Caco-2 (cell line): Measurements from ENCODE around the gene SYTL1. TPM values are rescaled to one million over a fixed set of nuclear protein-coding genes. Genes with fewer than 3 reads are reported as not detected.

Source experiments
- BruUV-seq: library from RNA; stranded (reverse); fragments of 400-500 nt; replicated peaks from 2 replicates; lab custom pipeline; 2021; lab: Mats Ljungman, UMichigan
- CTCF ChIA-PET: fragments of 300-600 bp; sonication (Branson Sonifier 250); formaldehyde crosslinking; loops from one replicate; lab custom pipeline; 2022; ENCODE audit warnings: antibody characterized with exemption; lab: Charles Lee
- POLR2A ChIA-PET: fragments of 300-600 bp; sonication (Branson Sonifier 250); formaldehyde crosslinking; loops from one replicate; lab custom pipeline; 2022; ENCODE audit warnings: antibody characterized with exemption; lab: Charles Lee
- DNase-seq, 2 experiments: peaks; one replicate each; pipeline versions ENCODE4 v3.0.0 to v3.0.0-alpha.2; 2020 to 2022
- H3K27me3 ChIP-seq: replicated peaks from 2 replicates; pipeline ENCODE4 v1.6.0; 2011; ENCODE audit warnings: low read length; ENCODE audit not compliant: control insufficient read depth, insufficient read depth
- H3K36me3 ChIP-seq: 2 replicates; pipeline ENCODE4 v1.5.1; 2011; ENCODE audit warnings: low read length; ENCODE audit not compliant: control insufficient read depth, insufficient read depth
- H3K4me1 ChIP-seq: fragments of 250-450 bp; sonication (Bioruptor Pico); 2 replicates; pipeline ENCODE4 v1.5.1; 2020; ENCODE audit warnings: mild to moderate bottlenecking
- H3K4me3 ChIP-seq: 2 replicates; pipeline ENCODE4 v1.5.1; 2011; ENCODE audit warnings: low read depth, mild to moderate bottlenecking, control low read depth, low read length
- H3K9me3 ChIP-seq: fragments of 250-450 bp; sonication (Bioruptor Pico); 2 replicates; pipeline ENCODE4 v1.5.1; 2020; ENCODE audit warnings: mild to moderate bottlenecking, moderate library complexity
- H3K27ac Mint-ChIP-seq: one replicate; pipeline ENCODE4 v1.8.0; 2022; ENCODE audit warnings: mixed read lengths; ENCODE audit not compliant: unreplicated experiment
- H3K27me3 Mint-ChIP-seq: one replicate; pipeline ENCODE4 v1.8.0; 2022; ENCODE audit warnings: mixed read lengths; ENCODE audit not compliant: insufficient read depth, unreplicated experiment
- H3K36me3 Mint-ChIP-seq: one replicate; pipeline ENCODE4 v1.8.0; 2022; ENCODE audit warnings: mild to moderate bottlenecking, mixed read lengths; ENCODE audit not compliant: insufficient read depth, unreplicated experiment
- H3K4me1 Mint-ChIP-seq: one replicate; pipeline ENCODE4 v1.8.0; 2022; ENCODE audit warnings: low read depth, mixed read lengths; ENCODE audit not compliant: unreplicated experiment
- H3K4me3 Mint-ChIP-seq: one replicate; pipeline ENCODE4 v1.8.0; 2022; ENCODE audit warnings: mild to moderate bottlenecking, moderate library complexity, mixed read lengths; ENCODE audit not compliant: unreplicated experiment
- H3K9me3 Mint-ChIP-seq: one replicate; pipeline ENCODE4 v1.8.0; 2022; ENCODE audit warnings: mixed read lengths; ENCODE audit not compliant: unreplicated experiment
- intact Hi-C: fragments of 100-400 bp; cut with micrococcal nuclease; formaldehyde crosslinking; loops from one replicate; pipeline ENCODE4 v1.10.0; 2022; ENCODE audit not compliant: unreplicated experiment
- total RNA-seq: library from RNA; stranded (reverse); gene quantifications from 2 replicates; pipeline ENCODE4 v1.2.3, GENCODE V29; 2022
- TF ChIP-seq, protein P1 (sequence below), 2 experiments: fragments of 200-600 bp in 1 of 2; IDR thresholded peaks; 1 replicate in 1 of 2; 2 replicates in 1 of 2; pipeline versions ENCODE4 v1.5.1 to v1.8.0; 2011 to 2022; ENCODE audit warnings: antibody characterized with exemption in 1 of 2, control low read depth in 1 of 2, inconsistent platforms in 1 of 2, low read depth in 1 of 2, low read length in 1 of 2, mild to moderate bottlenecking in 1 of 2, moderate library complexity in 1 of 2; ENCODE audit not compliant: insufficient read depth in 1 of 2, severe bottlenecking in 1 of 2, unreplicated experiment in 1 of 2

The SYTL1 gene
- total RNA-seq, 1 experiment from 2014 or later, result 11.0 TPM

DNA sequence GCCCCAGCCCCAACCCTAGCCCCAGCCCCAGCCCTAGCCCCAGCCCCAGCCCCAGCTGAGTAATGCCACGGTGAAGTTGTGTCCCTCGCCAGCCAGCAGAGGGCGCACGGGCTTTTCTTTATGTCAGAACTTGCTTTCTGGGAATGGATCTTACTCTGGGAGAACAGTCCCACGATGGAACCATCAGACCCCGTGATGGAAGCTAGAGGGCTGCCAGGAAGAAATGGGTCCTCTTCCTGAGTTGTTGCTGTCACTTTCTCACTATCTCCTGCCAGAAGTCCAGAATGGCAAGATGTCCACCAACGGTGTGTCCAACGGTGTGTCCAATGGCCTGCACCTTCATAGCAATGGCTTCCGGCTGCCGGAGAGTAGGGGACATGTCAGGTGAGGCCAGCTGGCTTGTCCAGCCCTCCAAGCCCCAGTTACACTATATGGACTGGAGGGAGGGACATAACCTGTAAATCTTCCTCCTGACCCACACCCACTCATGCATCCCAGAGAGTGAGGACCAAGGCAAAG lies 45.0 kb upstream of the SYTL1 start:
- ChIA-PET CTCF (interaction anchor here (0.6 to 4.0 kb wide), 18 partner anchors 12 to 432 kb away, joined by 3 to 18 read pairs (median 4); no protein-coding TSS in a partner anchor), POLR2A (interaction anchor here (0.5 kb wide), 1 partner anchor 12 kb away, joined by 4 read pairs; no protein-coding TSS in a partner anchor)
- Histone ChIP-seq H3K4me1 (peaks cover 11% of the 10 kb centered on the region), H3K27me3 (no peaks in the 10 kb centered on the region), H3K36me3 (no peaks in the 10 kb centered on the region; the same call in 1 of the 2 replicates), H3K9me3 (no peaks in the 10 kb centered on the region), H3K4me3 (no peak overlapping the region)
- no peak overlapping the region for H3K4me3 Mint-ChIP-seq
- peak; percentile 59 to 66 for DNase-seq
- no TSS peak for BruUV-seq
- TF ChIP-seq, protein P1, sequence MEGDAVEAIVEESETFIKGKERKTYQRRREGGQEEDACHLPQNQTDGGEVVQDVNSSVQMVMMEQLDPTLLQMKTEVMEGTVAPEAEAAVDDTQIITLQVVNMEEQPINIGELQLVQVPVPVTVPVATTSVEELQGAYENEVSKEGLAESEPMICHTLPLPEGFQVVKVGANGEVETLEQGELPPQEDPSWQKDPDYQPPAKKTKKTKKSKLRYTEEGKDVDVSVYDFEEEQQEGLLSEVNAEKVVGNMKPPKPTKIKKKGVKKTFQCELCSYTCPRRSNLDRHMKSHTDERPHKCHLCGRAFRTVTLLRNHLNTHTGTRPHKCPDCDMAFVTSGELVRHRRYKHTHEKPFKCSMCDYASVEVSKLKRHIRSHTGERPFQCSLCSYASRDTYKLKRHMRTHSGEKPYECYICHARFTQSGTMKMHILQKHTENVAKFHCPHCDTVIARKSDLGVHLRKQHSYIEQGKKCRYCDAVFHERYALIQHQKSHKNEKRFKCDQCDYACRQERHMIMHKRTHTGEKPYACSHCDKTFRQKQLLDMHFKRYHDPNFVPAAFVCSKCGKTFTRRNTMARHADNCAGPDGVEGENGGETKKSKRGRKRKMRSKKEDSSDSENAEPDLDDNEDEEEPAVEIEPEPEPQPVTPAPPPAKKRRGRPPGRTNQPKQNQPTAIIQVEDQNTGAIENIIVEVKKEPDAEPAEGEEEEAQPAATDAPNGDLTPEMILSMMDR (IDR thresholded peaks at IDR 0.05; ENCODE audit: insufficient read depth in 1 of 2, low read depth in 1 of 2, low read length in 1 of 2, severe bottlenecking in 1 of 2, unreplicated experiment in 1 of 2), result peak; percentile 45 to 74
- H3K27ac Mint-ChIP-seq, result no peak overlapping the region
- no peaks in the 10 kb centered on the region for H3K9me3 Mint-ChIP-seq
- intact Hi-C loops, result no loop called here
- no peaks in the 10 kb centered on the region for H3K27me3 Mint-ChIP-seq
- H3K36me3 Mint-ChIP-seq, result no peaks in the 10 kb centered on the region
- peaks cover 7% of the 10 kb centered on the region for H3K4me1 Mint-ChIP-seq

DNA sequence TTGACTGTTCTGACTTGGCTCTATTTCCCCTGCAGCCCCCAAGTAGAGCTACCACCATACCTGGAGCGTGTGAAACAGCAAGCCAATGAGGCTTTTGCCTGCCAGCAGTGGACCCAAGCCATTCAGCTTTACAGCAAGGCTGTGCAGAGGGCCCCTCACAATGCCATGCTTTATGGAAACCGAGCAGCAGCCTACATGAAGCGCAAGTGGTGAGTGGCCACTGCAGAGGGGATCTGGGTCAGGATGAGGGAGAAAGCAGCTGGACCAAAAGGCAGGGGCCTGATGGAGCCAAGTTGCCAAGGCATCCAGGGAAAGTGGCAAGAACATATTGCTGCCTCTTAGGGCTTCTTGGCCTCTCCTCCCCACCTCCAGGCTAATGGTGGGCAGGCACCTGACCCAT lies 43.9 kb upstream of the SYTL1 start:
- H3K27me3 ChIP-seq, result no peaks in the 10 kb centered on the region
- no peak for DNase-seq
- ChIA-PET POLR2A (no interaction called here), CTCF (interaction anchor here (4.0 kb wide), 1 partner anchor 97 kb away, joined by 18 read pairs; no protein-coding TSS in a partner anchor)
- no peaks in the 10 kb centered on the region for H3K27me3 Mint-ChIP-seq
- no peaks in the 10 kb centered on the region for H3K36me3 Mint-ChIP-seq
- H3K36me3 ChIP-seq, result no peaks in the 10 kb centered on the region
- no TSS peak for BruUV-seq
- intact Hi-C loops, result no loop called here
- TF ChIP-seq, protein P1 (IDR thresholded peaks at IDR 0.05; ENCODE audit: insufficient read depth in 1 of 2, low read depth in 1 of 2, low read length in 1 of 2, severe bottlenecking in 1 of 2, unreplicated experiment in 1 of 2), result no peak
- peaks cover 11% of the 10 kb centered on the region for H3K4me1 ChIP-seq
- no peaks in the 10 kb centered on the region for H3K9me3 Mint-ChIP-seq
- H3K27ac Mint-ChIP-seq, result no peak overlapping the region
- H3K9me3 ChIP-seq, result no peaks in the 10 kb centered on the region
- H3K4me3 ChIP-seq, result no peak overlapping the region
- H3K4me1 Mint-ChIP-seq, result peaks cover 7% of the 10 kb centered on the region
- no peak overlapping the region for H3K4me3 Mint-ChIP-seq

DNA sequence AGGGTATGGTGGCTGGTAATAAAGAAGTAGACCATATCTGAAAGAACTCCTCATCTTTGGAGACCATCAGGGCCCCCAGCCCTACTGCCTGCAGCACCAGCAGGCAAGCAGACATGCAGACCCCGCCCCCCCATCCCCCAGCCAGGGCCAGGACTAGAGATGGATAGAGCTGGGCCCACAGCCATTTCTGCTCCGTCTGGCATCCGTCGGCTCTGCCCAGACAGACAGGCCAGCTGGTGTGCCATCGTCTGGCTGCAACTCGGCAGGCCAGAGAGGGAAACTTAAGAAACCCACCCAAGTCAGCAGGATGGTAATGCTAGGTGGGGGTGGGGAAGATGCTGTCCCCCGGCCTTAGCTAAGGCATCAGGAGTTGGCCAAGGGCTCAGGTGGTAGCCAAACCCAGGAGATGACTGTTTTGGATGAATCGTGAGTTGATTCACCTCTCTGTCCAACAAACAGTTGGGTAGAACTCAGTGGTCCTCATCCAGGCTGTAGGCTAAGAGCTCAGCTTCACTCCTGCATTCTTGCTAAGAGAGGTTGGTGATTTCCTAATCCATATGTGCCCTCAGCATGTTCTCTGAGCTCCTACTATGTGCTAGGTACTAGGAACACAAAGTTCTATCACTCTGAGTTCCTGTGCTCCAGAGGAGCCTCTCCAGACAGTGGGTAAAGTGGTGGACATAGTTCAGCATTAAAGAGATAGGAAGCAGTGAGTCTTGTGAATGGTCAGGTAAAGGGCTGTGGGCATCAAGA lies 43.0 kb upstream of the SYTL1 start:
- intact Hi-C loops, result no loop called here

More for the DNA sequence above, 43.0 kb upstream of the SYTL1 start:
- POLR2A ChIA-PET, result no interaction called here
- no peaks in the 10 kb centered on the region for H3K9me3 ChIP-seq
- H3K4me1 ChIP-seq, result peaks cover 11% of the 10 kb centered on the region
- DNase-seq, result no peak
- Mint-ChIP-seq H3K4me3 (no peak overlapping the region), H3K36me3 (no peaks in the 10 kb centered on the region), H3K4me1 (peaks cover 7% of the 10 kb centered on the region), H3K27ac (peak overlapping the region; percentile 51), H3K27me3 (no peaks in the 10 kb centered on the region), H3K9me3 (no peaks in the 10 kb centered on the region)
- CTCF ChIA-PET, result interaction anchor here (0.6 to 4.0 kb wide), 7 partner anchors 9 to 426 kb away, joined by 3 to 19 read pairs (median 4); partner anchors contain the start of gene MAP3K6
- BruUV-seq, result no TSS peak
- no peaks in the 10 kb centered on the region for H3K27me3 ChIP-seq
- H3K36me3 ChIP-seq, result no peaks in the 10 kb centered on the region
- H3K4me3 ChIP-seq, result no peak overlapping the region
- TF ChIP-seq, protein P1 (IDR thresholded peaks at IDR 0.05; ENCODE audit: insufficient read depth in 1 of 2, low read depth in 1 of 2, low read length in 1 of 2, severe bottlenecking in 1 of 2, unreplicated experiment in 1 of 2), result no peak
